Transverse colon (tissue), 4 donors: Measurements from ENCODE around the gene RACK1.

Experiments used
- POLR2A ChIP-seq: fragments of 450-650 bp; IDR thresholded peaks from one replicate; pipeline ENCODE4 v1.6.1; 2016; ENCODE audit warnings: antibody characterized with exemption, mild to moderate bottlenecking, moderate library complexity
- POLR2AphosphoS5 ChIP-seq, 3 donors: sonication (generic); formaldehyde crosslinking; IDR thresholded peaks; one replicate each; pipeline ENCODE4 v1.6.1; 2016; ENCODE audit warnings: antibody characterized with exemption in 3 of 3
- TF ChIP-seq, protein P1 (sequence below), 5 experiments: fragments of 200-600 bp in 3 of 5; fragments of 450-650 bp in 2 of 5; sonication (generic) in 3 of 5; IDR thresholded peaks; 1 replicate in 2 of 5; 2 replicates in 3 of 5; pipeline ENCODE4 v1.5.1; 2016 to 2017; ENCODE audit warnings: antibody characterized with exemption in 5 of 5, inconsistent platforms in 3 of 5, mild to moderate bottlenecking in 2 of 5, moderate library complexity in 1 of 5

DNA sequence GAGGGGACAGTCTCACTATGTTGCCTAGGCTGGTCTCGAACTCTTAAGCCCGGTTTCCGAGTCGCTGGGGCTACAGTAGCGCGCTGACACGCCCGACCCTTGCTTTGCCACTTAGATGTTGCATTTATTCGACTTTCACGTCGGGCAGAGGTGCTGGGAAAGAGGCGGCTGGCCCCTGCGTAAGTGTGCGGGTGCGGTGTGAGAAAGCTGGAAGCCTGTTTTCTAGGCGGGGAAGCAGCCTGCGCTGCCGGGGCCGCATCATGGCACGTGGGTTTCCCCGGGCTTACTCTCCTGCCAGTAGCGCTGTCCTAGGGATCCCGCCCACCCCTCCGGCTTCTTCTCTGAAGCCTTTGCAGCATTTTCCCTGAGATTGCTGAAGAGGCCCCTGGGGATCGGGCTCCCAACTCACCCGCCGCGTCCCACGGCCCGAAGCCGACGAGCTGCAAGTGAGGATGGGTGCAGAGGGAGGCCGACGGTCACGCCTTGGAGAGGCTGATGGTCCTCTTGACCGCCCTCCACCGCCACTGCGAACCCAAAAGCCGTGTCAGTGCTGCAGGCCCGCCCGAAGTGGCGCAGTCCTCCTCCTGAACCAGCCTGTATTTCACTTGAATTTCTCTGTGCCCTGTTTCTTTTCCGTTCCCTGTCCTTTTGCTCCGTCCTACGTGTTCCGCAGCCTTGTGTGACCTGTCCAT, 26.4 kb downstream of the RACK1 start:
- TF ChIP-seq, protein P1, sequence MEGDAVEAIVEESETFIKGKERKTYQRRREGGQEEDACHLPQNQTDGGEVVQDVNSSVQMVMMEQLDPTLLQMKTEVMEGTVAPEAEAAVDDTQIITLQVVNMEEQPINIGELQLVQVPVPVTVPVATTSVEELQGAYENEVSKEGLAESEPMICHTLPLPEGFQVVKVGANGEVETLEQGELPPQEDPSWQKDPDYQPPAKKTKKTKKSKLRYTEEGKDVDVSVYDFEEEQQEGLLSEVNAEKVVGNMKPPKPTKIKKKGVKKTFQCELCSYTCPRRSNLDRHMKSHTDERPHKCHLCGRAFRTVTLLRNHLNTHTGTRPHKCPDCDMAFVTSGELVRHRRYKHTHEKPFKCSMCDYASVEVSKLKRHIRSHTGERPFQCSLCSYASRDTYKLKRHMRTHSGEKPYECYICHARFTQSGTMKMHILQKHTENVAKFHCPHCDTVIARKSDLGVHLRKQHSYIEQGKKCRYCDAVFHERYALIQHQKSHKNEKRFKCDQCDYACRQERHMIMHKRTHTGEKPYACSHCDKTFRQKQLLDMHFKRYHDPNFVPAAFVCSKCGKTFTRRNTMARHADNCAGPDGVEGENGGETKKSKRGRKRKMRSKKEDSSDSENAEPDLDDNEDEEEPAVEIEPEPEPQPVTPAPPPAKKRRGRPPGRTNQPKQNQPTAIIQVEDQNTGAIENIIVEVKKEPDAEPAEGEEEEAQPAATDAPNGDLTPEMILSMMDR (IDR thresholded peaks at IDR 0.05) = no peak
- TF ChIP-seq POLR2A (no peak), POLR2AphosphoS5 (IDR thresholded peaks at IDR 0.05) (no peak)
